GM12872 (cell line): ENCODE measurements around the gene UNK.

Experiments used
- TF ChIP-seq, protein P1 (sequence below): IDR thresholded peaks from 3 replicates; pipeline ENCODE4 v1.5.1; 2011; ENCODE audit warnings: low read depth, mild to moderate bottlenecking, low read length, moderate library complexity; ENCODE audit not compliant: insufficient read depth

The UNK gene

DNA sequence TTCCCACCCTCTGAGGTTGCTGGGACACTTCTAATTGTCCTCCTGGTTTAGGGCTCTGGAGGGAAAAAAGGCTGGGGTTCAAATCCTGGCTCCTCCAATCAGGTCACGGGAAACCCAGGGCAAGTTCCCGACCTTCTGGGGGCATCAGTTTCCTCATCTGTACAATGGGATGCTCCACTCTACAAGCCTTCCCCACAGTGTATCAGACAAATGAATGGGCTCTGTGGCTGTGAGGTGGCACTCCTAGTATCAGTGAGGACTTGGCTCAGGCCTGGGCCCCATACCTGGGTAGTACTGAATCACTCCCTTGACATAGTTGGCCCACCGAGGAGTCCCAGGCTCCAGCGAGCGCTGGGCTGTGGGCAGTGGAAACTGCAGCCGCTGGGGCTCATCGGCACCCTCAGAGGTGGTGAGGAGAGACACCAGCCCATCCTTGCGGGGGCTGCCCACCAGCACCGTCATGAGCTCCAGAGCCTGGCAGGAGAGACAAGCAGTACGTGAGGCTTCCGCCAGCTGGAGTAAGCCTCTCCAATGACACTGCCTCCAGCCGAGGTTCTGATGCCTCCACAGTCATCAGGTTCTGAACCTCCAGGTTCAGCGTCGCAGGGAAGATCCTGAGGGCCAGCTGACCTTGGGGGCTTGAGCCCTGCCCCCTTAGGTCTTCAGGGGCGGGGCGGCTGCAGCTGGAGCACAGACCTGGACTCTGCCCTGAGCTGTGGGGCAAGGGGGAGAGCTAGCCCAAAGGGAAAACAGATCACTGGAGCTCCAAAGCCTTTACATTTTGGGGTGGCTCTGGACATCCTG lies 20.8 kb upstream of the UNK start:
- TF ChIP-seq, protein P1, sequence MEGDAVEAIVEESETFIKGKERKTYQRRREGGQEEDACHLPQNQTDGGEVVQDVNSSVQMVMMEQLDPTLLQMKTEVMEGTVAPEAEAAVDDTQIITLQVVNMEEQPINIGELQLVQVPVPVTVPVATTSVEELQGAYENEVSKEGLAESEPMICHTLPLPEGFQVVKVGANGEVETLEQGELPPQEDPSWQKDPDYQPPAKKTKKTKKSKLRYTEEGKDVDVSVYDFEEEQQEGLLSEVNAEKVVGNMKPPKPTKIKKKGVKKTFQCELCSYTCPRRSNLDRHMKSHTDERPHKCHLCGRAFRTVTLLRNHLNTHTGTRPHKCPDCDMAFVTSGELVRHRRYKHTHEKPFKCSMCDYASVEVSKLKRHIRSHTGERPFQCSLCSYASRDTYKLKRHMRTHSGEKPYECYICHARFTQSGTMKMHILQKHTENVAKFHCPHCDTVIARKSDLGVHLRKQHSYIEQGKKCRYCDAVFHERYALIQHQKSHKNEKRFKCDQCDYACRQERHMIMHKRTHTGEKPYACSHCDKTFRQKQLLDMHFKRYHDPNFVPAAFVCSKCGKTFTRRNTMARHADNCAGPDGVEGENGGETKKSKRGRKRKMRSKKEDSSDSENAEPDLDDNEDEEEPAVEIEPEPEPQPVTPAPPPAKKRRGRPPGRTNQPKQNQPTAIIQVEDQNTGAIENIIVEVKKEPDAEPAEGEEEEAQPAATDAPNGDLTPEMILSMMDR, result no peak

DNA sequence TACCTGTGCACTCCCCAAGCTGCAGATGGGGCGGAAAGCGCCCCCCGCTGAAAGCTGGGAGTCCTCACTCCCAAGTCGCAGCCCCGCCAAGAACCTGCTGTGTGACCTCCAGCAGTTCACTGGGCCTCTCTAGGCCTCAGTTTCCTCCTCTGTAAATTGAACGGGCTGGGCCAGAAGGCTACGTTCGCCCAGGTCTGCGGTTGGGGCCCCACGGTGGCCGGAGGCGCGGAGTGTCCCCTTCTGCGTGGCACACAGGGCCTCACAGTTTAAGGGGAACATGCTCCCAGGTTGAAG lies 20.2 kb upstream of the UNK start:
- TF ChIP-seq, protein P1, result no peak; the same call in 1 of the 3 replicates

DNA sequence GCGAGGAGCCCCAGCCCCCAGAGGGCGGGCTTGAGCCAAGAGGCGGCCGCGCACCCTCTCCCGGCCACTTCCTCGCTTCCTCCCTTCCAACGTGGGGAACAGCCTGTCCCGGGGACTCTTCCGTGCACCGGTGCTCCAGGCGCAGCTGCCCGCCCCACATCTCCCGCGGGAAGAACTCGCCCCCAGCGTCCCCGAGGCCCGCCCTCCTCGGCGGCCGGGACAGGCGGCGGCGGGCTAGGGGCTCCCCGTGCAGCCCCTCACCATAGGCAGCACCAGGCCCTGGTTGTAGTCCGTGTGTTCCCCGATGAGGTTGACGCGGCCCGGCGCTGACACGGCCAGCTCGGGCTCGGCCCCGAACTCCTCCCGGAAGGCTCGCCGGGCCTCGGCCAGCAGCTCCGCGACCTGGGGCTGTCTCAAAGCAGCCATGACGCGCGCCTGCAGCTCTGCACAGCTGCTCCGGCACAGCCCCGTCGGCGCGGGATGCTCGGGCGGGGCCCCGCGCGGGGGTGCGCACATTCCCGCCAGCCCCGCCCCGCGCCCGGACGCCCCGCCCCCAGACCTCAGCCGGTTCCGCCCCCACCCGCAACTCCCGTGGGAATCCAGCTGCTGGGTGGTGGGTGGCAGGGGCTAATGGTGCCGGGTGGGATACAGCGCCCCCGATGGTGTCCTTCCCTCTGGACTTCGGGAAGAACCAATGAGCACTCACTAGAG lies 19.7 kb upstream of the UNK start, which contains the start of gene GALK1:
GALK1 (minus strand) TSS at position 482 of the 711 bp plus-strand sequence; CDS start at position 426, 56 bp downstream.
- TF ChIP-seq, protein P1, result peak; percentile 67; the same call in 1 of the 3 replicates

DNA sequence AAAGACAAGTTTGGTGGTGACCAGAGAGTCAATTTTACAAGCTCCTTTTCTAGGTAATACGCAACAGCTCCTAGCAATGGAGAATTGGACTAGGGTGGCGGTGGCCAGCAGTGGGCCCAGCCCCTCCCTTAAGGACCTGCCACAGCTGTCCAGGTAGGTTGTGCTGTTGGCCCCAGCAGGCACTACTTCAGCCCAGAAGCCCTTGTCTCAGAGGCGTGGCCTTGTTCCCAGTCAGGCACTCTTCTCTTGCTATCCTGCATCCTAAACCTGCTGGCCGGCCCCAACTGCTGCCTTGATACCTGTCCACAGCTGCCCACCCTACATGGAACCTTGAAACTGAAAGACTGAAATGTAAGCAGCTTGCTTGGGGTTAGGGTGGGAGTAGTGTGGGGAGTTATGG lies 18.6 kb upstream of the UNK start:
- TF ChIP-seq, protein P1, result no peak

DNA sequence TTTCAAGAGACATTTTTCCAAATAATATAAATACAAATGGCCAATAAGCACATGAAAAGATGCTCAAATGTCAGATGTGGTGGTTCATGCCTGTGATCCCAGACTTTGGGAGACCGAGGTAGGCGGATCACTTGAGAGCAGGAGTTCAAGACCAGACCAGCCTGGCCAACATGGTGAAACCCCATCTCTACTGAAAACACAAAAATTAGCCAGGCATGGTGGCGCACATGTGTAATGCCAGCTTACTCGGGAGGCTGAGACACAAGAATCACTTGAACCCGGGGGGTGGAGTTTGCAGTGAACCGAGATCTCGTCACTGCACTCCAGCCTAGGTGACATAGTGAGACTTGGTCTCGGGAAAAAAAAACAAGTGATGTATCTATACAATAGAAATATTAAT lies 16.7 kb upstream of the UNK start:
- TF ChIP-seq, protein P1, result no peak

GRCh38 chr17:75769536-75769935 lies 15.1 kb upstream of the UNK start:
- TF ChIP-seq, protein P1, result no peak

DNA sequence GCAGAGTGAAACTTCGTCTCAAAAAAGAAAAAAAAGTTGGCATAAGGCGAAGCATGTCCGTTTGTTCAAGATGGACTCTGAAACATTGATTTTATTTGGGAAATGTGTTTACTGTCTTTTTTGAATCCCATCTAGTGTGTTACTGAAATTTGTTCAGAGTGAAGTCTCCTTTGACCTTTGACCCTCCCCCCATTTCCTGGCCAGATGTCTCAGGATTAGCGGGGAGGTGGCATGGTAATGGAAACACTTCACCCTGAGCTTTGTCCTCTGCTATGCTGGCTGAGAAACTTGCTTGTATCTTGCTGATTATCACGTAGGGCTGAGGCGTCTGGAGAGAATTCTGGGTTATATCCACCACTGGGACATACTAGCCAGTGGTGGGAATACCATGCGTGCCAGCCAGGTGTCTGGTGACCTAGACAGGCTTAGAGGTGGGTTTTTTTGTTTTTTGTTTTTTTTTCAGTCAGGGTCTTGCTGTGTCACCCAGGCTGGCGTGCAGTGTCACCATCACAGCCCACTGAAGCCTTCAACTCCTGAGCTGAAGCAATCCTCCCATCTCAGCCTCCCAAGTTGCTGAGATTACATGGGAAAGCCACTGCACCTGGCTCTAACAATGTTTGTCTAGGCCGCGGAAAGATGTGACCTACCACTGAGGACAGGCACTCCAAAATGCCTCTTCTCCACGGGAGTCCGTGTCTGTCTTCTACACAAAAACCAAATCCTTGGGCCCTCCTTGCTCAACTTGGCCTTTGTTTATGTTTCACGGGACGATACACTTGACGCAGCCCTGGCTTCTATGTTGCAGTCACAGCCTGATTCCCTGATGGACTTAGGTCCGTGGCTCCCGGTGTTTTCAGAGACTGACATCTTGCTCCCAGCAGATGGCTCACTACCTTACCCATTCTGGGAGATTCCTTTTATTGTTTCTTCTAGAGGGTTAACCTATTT lies 13.0 kb upstream of the UNK start:
- TF ChIP-seq, protein P1, result no peak
